HG02763 (cell line): ENCODE data around the gene TSHZ2.
"Not testable (repeated sequence)": the region's sequence is repeated elsewhere in the genome, so short reads cannot be mapped to it uniquely, and the experiment has no call there.

Experiments
- ATAC-seq: cut with Tn5 transposase; IDR thresholded peaks from one replicate; pipeline ENCODE4 v1.9.1; 2021; ENCODE audit warnings: mild to moderate bottlenecking, moderate library complexity; ENCODE audit not compliant: unreplicated experiment

The TSHZ2 gene

DNA sequence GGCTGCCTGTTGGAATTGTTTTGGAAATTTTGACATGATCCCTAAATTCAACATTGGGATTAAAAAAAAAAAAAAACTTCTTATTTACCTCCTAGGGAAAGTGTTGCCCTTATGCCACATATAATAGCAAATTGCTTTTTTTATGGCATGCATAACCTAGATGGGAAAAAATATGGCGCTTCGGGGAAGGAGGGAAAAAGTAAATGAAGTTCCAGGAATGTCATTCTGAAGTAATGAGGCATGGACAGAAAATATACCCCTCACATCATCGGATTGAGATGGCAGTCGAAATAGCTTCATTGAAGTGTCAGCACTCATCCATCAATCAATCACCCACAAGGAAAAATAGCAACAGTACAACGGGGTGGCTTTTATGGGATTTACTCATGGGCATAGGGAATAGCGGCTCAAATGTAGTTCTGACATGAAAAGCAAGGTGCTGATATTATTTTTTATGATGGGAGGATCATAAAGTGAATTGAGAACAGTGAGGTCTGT, 516.7 kb downstream of the TSHZ2 start:
- ATAC-seq, result no peak

DNA sequence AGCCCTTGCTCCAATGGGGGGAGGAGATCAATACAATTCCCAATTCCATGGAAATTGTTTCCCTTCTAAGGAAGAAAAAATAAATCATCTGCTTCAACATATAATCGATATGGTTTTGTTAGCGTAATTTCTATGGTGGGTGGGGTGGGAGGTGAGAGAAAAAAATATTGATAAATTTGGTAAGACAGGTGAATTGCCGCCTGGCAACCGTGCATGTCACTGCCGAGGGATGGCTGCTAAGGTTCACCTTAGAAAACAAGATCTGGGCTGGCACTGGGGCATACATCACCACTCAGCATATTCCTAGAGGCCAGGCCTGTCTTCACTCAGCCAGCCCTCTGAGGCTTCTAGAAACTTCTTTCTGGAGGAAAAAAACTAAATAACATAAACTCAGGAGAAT, 517.4 kb downstream of the TSHZ2 start:
- no peak for ATAC-seq

GRCh38 chr20:53490620-53491019, 518.5 kb downstream of the TSHZ2 start:
- no peak for ATAC-seq

DNA sequence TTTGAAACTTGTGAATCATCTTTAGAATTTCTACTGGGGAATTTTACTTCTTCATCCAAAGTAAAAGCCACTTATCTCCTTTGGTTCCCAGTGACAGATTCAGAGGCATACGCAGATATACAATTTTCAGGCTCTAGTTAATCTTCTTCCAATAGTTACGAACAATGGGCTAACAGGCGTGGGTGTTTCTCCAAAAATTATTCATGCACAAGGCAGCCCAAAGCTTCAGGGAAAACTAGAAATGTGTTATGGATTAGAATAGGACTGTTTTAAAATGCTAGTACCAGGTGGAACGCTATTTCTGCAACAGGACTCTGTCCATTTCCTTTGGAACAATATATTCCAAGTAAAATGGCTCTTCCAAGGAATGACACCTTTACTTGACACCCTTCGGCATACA, 519.3 kb downstream of the TSHZ2 start:
- ATAC-seq, result no peak

DNA sequence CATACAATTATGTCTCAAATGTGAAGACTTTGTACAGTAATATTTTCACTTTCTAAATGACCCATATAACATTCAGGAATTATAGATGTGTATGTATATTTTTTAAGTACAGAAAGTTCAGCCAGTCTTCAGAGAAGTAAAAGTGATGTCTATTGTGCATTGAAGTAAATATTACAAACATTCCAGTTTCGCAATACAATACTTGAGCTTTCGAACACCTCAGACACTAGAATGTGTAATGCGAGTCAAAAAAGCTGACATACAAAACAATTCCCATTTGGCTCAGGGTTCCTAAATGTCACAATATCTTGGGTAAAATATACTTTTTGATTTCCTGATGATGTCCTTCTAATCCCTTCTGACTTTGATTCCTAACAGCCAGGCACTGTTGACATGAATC, 520.1 kb downstream of the TSHZ2 start:
- no peak for ATAC-seq

DNA sequence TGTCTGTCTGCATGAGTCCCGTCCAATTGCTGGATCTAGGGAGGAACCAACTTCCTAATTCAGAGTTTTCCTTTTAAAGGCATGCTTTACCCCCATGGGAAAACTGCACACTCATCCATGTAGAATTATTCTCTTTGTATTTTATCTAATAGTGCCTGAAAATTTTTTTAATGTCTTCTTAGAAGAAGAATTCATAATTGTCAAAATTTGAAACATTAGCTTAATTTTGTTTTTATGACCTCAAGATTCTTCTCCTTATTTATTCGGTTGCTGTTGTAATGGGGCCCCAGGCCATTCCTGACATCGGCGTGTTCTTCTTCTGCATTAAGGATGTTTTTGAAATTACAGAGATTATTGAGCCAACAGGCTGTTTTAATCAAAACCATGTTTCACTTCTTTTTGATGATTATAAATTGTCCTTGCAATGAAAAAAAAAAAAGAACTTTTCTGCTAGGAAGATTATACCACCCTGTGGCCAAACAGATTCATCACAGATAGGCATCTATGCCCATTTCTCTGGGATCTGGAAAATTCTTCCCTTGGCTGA, 521.2 kb downstream of the TSHZ2 start:
- ATAC-seq, result no peak

GRCh38 chr20:53494753-53495152, 522.6 kb downstream of the TSHZ2 start:
- no peak for ATAC-seq

DNA sequence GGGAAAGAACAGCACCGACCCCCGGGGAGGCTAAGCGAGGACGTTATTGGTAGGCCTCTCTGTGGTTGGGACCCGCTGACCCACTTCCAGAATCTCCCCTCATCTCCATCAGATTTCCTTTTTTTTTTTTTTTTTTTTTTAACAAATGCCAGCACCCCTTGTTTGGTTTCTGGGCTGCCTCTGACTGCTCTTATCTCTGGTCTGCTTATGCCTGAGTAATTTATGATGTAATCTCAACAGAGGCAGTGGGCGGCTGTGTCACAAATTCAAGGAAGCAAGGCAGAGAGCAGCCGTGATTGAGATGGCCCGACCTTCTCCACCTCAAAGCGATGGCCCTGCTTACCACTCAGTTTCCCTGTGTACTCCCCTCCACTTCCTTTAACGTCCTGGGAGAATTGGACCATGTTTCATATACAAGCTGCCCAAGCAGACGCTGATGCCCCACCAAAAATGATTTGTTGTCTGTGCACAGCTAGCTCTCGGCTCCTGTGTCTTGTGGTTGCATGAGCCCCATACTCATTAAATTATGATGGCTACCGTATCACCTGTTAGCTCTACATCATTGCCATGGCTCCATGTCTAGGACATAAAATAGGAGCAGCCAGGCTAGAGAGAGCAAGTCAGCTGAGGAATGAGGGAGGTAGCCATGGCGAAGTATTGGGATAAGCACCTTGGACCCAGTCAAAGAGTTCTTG, 523.4 kb downstream of the TSHZ2 start:
- no peak for ATAC-seq

DNA sequence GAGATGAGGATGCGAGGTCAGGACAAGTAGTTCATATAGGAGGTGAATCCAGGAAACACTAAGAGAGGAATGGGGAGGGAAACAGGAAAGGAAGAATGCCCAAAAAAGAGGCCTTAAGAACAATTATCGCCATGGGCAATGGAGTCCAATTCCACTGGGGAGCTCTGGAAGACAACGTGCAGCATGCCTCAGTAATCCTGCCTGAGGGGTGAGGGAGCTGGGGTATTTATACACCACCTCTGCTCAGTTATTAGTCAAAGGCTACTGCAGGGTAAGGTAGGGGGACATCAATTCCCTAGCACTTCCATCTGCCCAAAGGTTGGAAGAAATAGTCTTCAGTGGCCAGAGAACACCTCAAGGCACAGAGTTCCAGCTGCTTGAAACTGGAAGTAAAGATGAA, 525.1 kb downstream of the TSHZ2 start:
- ATAC-seq, result no peak

GRCh38 chr20:53498341-53498740, 526.2 kb downstream of the TSHZ2 start:
- no peak for ATAC-seq

DNA sequence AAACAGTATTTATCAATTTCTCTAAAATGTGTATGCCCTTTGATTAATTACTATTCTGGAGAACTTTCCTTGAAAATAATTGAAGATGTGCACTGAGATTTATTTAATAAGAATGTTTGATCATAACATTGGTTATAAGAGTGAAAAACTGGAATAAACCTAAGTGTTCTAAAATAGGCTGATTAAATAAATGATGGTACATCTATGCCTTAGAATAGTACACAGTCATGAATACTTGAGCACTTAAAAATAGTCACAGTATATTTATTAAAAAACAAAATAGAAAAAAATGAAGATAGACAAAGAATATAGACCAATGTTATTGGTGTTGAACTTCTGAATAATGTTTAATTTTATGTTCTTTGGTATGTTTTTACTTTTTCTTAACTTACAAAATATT, 528.5 kb downstream of the TSHZ2 start:
- ATAC-seq, result no peak

DNA sequence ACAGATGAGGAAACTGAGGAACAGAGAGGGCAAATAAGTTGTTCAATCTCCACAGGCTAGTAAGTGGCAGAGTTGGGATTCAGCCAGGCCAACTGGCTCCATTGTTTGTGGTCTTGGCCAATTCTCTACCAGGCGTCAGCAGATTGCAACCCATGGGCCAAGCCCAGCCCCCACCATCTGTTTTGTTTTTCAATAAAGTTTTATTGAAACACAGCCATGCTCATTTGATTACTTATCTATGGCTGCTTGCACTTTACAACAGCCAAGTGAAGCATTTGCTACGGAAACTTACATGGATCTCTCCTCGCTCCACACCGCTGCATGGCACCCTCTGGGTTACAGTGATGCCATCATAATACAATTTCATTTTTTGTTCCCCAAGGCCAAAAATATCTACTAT, 530.7 kb downstream of the TSHZ2 start:
- ATAC-seq, result no peak

DNA sequence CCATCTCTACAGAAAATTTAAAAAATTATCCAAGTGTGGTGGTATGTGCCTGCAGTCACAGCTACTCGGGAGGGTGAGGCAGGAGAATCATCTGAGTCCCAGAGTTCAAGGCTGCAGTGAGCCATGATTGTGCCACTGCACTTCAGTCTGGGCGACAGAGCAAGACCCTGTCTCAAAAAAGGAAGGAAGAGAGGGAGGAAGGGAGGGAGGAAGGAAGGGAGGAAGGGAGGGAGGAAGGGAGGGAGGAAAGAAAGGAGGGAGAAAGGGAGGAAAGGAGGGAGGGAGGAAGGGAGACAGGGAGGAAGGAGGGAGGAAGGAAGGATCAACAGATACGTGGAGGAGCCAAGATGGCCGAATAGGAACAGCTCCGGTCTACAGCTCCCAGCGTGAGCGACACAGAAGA, 531.4 kb downstream of the TSHZ2 start:
- ATAC-seq, result no peak

DNA sequence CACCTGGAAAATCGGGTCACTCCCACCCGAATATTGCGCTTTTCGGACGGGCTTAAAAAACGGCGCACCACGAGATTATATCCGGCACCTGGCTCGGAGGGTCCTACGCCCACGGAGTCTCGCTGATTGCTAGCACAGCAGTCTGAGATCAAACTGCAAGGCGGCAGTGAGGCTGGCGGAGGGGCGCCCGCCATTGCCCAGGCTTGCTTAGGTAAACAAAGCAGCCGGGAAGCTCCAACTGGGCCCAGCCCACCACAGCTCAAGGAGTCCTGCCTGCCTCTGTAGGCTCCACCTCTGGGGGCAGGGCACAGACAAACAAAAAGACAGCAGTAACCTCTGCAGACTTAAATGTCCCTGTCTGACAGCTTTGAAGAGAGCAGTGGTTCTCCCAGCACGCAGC, 531.9 kb downstream of the TSHZ2 start:
- not testable (repeated sequence) for ATAC-seq

DNA sequence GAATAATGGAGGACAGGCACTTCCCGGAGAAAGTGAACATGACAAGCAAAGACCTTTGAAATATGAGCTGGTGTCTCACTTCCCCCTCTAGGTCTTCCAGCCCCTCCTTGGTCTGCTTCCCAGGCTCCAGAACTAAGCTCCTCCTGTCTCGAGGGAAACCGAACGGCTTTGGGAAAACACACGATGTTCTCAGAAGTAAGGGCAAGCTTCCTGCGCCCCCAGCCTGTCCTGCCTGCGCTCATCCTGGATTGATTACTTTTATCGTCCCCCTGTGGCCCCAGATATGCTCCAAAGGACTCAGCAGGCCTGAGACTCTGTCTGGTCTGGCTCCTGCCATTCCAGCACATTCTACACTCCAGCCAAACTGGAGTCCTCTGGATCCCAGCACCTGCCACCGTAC, 538.1 kb downstream of the TSHZ2 start:
- ATAC-seq, result no peak

DNA sequence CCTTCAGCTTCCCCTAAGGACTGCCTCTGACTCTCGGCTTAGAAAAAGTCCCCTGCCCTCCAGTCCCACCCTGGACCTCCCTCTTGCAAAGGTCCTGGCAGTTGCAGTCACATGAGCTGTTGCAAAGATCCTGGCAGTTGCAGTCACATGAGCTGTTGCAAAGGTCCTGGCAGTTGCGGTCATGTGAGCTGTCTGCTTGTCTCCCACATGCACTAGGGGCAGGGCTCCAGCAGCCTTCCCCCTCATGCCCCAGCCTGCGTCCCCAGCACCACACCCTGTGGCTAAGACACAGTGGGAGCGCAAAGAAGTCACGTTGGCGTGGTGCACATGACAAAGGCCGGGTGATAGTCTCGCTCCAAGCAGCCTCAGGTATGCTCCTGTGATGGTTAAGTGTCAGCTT, 538.5 kb downstream of the TSHZ2 start:
- ATAC-seq, result no peak

DNA sequence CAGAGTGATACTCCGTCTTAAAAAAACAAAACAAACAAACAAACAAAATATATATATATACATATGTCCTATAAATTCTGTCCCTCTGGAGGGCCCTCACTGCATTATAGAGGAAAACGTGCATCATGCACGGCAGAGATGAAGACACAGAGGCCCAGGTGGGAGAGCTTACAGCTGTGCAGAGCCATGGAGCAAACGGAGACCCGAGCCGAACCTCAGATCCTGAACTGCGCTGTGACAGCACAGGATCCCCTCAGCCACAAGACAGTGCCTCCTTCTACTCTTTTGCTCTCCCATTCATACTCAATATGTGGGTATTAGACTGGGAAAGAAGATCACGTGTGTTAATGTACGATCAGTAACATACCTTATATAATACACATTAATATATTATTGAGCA, 539.9 kb downstream of the TSHZ2 start:
- ATAC-seq, result no peak

GRCh38 chr20:53513168-53513488, 541.0 kb downstream of the TSHZ2 start:
- no peak for ATAC-seq

GRCh38 chr20:53513489-53514298, 541.5 kb downstream of the TSHZ2 start:
- no peak for ATAC-seq

GRCh38 chr20:53515749-53516148, 543.6 kb downstream of the TSHZ2 start:
- no peak for ATAC-seq

GRCh38 chr20:53517146-53517545, 545.0 kb downstream of the TSHZ2 start:
- no peak for ATAC-seq

- ATAC-seq, result not testable (repeated sequence)
Observed at GRCh38 chr20:53521421-53521820, 549.3 kb downstream of the TSHZ2 start.
